NCI-H128 (cell line): ENCODE results near the gene OPCML.

Experiments used
- DNase-seq: peaks from one replicate; lab custom pipeline; 2025; ENCODE audit not compliant: unreplicated experiment; lab: John Stamatoyannopoulos, UW

Gene OPCML

GRCh38 chr11:133413703-133414102, 118.6 kb downstream of the OPCML start:
- DNase-seq = no peak

GRCh38 chr11:133409799-133410198, 122.5 kb downstream of the OPCML start:
- DNase-seq = no peak

- no peak for DNase-seq
Measured at GRCh38 chr11:133408936-133409335, 123.4 kb downstream of the OPCML start.

- DNase-seq = no peak
Measured at GRCh38 chr11:133408402-133408801, 123.9 kb downstream of the OPCML start.

GRCh38 chr11:133406489-133406888, 125.8 kb downstream of the OPCML start:
- DNase-seq = no peak

GRCh38 chr11:133403900-133404299, 128.4 kb downstream of the OPCML start:
- DNase-seq = no peak

GRCh38 chr11:133402551-133402950, 129.8 kb downstream of the OPCML start:
- no peak for DNase-seq

GRCh38 chr11:133399855-133400625, 132.3 kb downstream of the OPCML start:
- no peak for DNase-seq

GRCh38 chr11:133399294-133399693, 133.0 kb downstream of the OPCML start:
- no peak for DNase-seq

GRCh38 chr11:133390803-133391202, 141.5 kb downstream of the OPCML start:
- DNase-seq = no peak

GRCh38 chr11:133388975-133389568, 143.2 kb downstream of the OPCML start:
- DNase-seq = no peak

GRCh38 chr11:133388260-133388659, 144.0 kb downstream of the OPCML start:
- no peak for DNase-seq

- no peak for DNase-seq
Measured at GRCh38 chr11:133386852-133387251, 145.4 kb downstream of the OPCML start.

- no peak for DNase-seq
Measured at GRCh38 chr11:133386262-133386661, 146.0 kb downstream of the OPCML start.

GRCh38 chr11:133385781-133386180, 146.5 kb downstream of the OPCML start:
- DNase-seq = no peak

GRCh38 chr11:133384731-133385130, 147.6 kb downstream of the OPCML start:
- DNase-seq = no peak

- no peak for DNase-seq
Measured at GRCh38 chr11:133383689-133384088, 148.6 kb downstream of the OPCML start.

GRCh38 chr11:133383201-133383600, 149.1 kb downstream of the OPCML start:
- no peak for DNase-seq

GRCh38 chr11:133382131-133382812, 150.0 kb downstream of the OPCML start:
- no peak for DNase-seq

GRCh38 chr11:133381761-133382130, 150.6 kb downstream of the OPCML start:
- DNase-seq = no peak

- DNase-seq = no peak
Measured at GRCh38 chr11:133366147-133366546, 166.2 kb downstream of the OPCML start.

- DNase-seq = no peak
Measured at GRCh38 chr11:133362916-133363315, 169.4 kb downstream of the OPCML start.
